Caki2 (cell line): Measurements from ENCODE around the gene BICDL2. TPM values are rescaled to one million over a fixed set of nuclear protein-coding genes. Genes with fewer than 3 reads are reported as not detected.
"Not testable (repeated sequence)": the region's sequence is repeated elsewhere in the genome, so short reads cannot be mapped to it uniquely, and the experiment has no call there.

Source experiments
- DNase-seq: peaks from one replicate; pipeline ENCODE4 v3.0.0-alpha.2; 2015; ENCODE audit warnings: low read depth
- in situ Hi-C: cut with HindIII; loops from 2 replicates; pipeline ENCODE4 v1.10.0; 2016; ENCODE audit warnings: low sequenced_read_pairs, low pct_unique_long_range_greater_than_20kb, mixed read lengths
- total RNA-seq: library from RNA; depleted of rRNA; stranded (reverse); fragments of >200 nt; shearing (Covaris generic); gene quantifications from 2 replicates; pipeline ENCODE4 v1.2.3, GENCODE V29; 2014; ENCODE audit warnings: low replicate concordance; rRNA removed

Gene BICDL2, protein sequence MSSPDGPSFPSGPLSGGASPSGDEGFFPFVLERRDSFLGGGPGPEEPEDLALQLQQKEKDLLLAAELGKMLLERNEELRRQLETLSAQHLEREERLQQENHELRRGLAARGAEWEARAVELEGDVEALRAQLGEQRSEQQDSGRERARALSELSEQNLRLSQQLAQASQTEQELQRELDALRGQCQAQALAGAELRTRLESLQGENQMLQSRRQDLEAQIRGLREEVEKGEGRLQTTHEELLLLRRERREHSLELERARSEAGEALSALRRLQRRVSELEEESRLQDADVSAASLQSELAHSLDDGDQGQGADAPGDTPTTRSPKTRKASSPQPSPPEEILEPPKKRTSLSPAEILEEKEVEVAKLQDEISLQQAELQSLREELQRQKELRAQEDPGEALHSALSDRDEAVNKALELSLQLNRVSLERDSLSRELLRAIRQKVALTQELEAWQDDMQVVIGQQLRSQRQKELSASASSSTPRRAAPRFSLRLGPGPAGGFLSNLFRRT
- total RNA-seq, result not detected in 2 replicates

DNA sequence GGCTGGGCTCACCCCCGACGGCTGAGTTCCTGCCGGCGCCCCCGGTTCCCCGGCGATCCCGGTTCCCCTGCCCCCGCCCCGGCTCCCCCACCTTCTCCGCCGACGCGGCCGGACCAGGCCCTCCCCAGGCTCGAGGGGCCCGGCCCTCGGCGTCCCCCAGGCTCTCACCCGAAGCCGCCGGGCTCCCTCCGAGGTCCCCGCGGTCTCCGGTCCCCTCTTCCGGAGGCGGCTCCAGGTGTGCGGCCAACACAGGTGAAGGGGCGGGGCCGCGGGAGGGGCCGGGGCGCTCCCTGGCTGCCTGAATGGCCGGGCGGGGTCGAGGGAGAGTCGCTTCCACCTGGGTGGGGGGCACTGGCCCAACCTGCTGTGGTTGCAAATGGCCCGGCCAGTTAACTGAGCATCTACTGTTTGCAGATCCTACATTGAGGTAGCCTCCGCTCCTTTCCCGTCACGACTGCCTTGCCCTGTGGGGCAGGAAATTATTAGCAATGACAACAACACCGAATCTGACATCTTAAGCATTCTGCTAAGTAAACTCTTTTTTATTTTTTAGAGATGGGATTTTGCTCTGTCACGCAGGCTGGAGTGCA lies at the start of gene BICDL2:
TSS of gene BICDL2 (minus strand) at position 219 of the 590 bp plus-strand sequence. CDS start 1,448 bp downstream, outside the sequence.
- in situ Hi-C loops, result no loop called here

DNA sequence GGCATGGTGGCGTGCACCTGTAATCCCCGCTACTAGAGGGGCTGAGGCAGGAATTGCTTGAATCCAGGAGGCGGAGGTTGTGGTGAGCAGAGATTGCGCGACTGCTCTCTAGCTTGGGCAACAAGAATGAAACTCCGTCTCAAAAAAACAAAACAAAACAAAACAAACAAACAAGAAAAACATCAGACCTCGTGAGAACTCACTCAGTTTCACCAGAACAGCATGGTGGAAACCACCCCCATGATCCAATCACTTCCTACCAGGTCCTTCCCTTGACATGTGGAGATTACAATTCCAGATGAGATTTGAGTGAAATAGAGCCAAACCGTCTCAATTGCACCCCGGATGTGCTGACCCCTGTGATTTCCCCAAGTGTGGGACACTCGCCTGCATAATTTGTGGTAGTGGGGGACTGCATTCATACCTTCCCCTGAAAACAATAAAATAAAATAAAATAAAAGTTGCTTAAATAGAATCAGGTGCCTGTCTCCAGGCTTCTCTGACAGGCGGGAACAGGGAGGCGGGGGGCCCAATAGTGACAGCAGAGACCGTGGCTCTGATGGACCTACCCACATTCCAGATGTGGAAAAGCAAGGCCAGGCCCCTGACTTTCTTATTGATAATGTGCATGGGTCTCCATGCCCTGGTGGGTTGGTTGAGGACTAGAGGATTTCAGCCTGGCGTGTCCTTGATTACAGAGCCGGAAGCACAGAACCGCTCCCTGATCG lies 49.3 kb upstream of the BICDL2 start:
- no peak for DNase-seq
- in situ Hi-C loops, result no loop called here

More for the DNA sequence above, at the start of gene BICDL2:
- DNase-seq, result no peak

- in situ Hi-C loops, result no loop called here
Observed at GRCh38 chr16:3084969-3085670, 48.4 kb upstream of the BICDL2 start.

DNA sequence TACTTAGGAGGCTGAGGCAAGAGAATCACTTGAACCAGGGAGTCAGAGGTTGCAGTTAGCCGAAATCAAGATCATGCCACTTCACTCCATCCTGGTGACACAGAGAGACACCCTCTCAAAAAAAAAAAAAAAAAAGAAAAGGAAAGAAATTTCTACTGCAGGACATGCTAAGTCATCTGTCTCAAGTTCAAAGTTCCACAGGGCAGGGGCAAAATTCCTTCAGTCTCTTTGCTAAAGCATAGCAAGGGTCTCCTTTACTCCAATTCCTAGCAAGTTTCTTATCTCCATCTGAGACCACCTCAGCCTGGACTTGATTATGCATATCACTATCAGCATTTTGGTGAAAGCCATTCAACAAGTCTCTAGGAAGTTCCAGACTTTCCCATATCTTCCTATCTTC lies 47.7 kb upstream of the BICDL2 start:
- DNase-seq, result no peak
- in situ Hi-C loops, result no loop called here

More at GRCh38 chr16:3084969-3085670, 48.4 kb upstream of the BICDL2 start:
- no peak for DNase-seq

DNA sequence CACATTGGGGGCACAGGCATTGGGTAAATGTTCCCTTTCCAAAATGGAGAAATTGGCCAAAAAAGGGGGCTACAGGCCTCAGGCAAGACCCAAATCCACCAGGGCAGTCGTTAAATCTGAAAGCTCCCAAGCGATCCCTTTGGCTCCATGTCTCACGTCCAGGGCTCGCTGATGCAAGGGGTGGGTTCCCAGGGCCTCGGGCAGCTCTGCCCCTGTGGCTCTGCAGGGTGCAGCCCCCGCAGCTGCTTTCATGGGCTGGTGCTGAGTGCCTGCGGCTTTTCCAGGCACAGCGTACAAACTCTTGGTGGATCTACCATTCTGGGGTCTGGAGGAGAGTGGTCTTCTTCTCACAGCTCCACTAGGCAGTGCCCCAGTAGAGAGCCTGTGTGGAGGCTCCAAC lies 46.7 kb upstream of the BICDL2 start:
- DNase-seq, result not testable (repeated sequence)

GRCh38 chr16:3081957-3082356 lies 45.2 kb upstream of the BICDL2 start:
- in situ Hi-C loops, DNase-seq: not testable (repeated sequence)

More for the DNA sequence above, 46.7 kb upstream of the BICDL2 start:
- in situ Hi-C loops, result not testable (repeated sequence)

DNA sequence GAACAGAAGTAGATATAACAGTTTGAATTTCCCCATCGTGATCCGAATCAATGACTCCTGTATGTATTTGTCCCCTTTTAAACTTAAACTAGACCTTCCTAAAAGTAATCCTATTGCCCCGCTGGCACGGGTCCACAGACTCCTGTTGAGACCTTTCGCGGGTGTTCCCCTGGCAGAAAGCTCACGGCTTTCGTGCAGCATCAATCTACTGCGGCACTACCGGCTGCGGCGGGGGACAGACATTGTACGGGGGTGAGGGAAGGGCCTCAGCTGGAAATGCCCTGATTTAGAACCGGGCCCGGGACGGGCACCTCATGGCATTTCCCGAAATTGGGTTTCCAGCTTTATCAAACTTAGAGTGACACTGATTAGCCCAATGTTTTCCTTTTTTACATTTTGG lies 43.3 kb upstream of the BICDL2 start:
- no peak for DNase-seq
- in situ Hi-C loops, result no loop called here

DNA sequence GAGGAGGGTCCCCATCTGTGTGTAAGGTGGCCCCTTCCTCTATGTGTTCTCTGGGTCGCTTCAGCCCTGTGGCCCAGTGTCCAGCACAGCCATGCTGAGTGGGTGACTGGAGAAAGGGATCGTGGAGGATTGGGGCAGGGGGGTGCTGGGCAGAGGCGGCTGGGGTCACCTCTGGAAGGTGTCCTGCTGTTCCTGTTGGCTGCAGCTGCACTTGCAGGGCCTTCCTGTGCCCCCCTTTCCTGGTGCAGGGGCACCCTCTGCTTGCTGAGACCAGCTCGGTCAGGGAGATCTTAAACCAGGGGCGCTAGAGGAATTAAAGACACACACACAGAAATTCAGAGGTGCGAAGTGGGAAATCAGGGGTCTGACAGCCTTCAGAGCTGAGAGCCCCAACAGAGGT lies 39.8 kb upstream of the BICDL2 start:
- in situ Hi-C loops, result no loop called here
- DNase-seq, result no peak

DNA sequence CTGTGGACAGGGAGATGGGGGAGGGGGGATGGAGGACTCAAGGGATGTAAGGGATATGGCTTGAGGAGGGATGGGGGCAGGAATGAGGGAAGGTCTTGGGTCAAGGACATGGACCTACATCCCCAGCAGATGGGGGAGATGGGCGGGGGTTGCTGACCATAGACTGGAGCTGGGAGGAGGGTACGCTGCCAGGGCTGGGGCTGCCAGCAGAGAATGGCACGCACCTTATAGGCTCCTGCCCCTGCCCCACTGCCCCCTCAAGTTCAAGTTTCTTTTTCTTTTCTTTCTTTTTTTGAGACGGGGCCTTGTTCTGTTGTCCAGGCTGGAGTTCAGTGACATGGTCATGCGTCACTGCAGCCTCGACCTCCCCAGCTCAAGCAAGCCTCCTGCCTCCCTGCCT lies 39.2 kb upstream of the BICDL2 start:
- in situ Hi-C loops, DNase-seq: not testable (repeated sequence)

GRCh38 chr16:3075523-3075915 lies 38.8 kb upstream of the BICDL2 start:
- in situ Hi-C loops, result no loop called here

GRCh38 chr16:3074860-3075522 lies 38.2 kb upstream of the BICDL2 start:
- DNase-seq, result no peak
- in situ Hi-C loops, result no loop called here

More at GRCh38 chr16:3075523-3075915, 38.8 kb upstream of the BICDL2 start:
- no peak for DNase-seq

DNA sequence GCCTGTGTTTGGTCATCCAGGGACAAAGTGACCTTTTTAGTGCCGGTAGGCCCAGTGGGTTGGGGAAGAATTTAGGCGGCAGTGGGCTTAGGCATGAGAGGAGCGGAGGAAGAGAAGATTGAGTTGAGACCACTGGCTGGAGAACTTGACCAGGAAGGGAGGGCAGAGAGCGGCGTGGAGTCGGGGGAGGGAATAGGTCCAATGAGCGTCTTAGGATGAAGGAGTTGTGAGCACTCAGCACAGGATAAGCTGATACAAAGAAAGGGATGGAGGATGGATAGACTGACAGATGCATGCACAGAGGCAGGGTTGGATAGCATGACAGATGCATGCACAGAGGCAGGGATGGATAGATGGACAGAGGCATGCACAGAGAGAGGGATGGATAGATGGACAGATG lies 36.7 kb upstream of the BICDL2 start:
- in situ Hi-C loops, result no loop called here
- no peak for DNase-seq

GRCh38 chr16:3072576-3073263 lies 36.0 kb upstream of the BICDL2 start:
- in situ Hi-C loops, DNase-seq: not testable (repeated sequence)

DNA sequence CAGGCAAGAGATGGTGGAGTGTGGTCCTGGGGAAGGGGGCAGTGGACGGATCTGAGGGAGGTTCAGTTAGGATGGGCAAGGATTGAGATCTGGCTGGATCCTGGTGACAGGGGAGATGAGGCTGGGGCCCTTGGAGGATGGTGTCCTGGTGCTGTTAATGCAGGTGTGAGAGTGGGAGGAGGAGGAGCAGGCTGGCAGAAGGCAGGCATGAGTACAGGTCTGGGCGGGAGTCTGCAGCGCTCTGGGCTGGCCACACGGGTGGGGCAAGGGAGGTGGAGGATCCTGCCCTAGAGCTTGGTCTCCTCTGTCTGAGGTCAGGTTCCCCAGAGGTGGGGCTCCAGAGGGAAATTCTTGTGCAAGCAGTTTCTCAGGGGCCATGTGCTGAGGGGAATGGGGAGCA lies 35.4 kb upstream of the BICDL2 start:
- in situ Hi-C loops, DNase-seq: not testable (repeated sequence)

DNA sequence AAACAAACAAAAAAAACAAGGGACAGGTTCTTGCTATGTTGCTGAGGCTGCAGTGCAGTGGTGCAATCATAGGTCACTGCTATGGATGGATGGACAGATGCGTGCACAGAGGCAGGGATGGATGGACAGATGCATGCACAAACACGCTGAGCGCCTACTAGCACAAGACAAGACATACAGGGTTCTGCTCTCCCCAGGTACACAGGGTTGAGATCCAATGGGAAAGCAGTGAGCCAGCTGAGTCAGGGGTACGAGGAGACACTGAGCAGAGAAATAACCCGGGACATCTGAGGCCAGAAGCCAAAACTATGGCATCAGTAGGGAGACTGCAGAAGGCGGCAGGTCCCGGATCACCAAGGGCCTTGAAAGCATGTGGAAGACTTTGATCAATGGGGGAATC lies 34.9 kb upstream of the BICDL2 start:
- no peak for DNase-seq
- in situ Hi-C loops, result no loop called here

GRCh38 chr16:3070608-3071111 lies 33.9 kb upstream of the BICDL2 start:
- in situ Hi-C loops, result no loop called here
- DNase-seq, result no peak

DNA sequence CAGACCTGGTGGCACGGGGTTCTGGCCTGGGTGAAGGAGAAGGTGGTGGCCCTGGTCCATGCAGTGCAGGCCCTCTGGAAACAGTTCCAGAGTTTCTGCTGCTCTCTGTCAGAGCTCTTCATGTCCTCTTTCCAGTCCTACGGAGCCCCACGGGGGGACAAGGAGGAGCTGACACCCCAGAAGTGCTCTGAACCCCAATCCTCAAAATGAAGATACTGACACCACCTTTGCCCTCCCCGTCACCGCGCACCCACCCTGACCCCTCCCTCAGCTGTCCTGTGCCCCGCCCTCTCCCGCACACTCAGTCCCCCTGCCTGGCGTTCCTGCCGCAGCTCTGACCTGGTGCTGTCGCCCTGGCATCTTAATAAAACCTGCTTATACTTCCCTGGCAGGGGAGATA lies 32.4 kb upstream of the BICDL2 start:
- DNase-seq, in situ Hi-C loops: not testable (repeated sequence)
